Stomach (tissue), 4 donors: Measurements from ENCODE around the gene NEFH.

Experiments
- EP300 ChIP-seq: sonication (generic); formaldehyde crosslinking; IDR thresholded peaks from one replicate; pipeline ENCODE4 v1.6.1; 2017; ENCODE audit warnings: antibody characterized with exemption
- POLR2A ChIP-seq, 4 donors: fragments of 450-650 bp; IDR thresholded peaks; one replicate each; pipeline ENCODE4 v1.6.1; 2016; ENCODE audit warnings: antibody characterized with exemption in 4 of 4, control low read depth in 2 of 4, mild to moderate bottlenecking in 1 of 4, moderate library complexity in 1 of 4
- POLR2AphosphoS5 ChIP-seq, 3 donors: sonication (generic); formaldehyde crosslinking; IDR thresholded peaks; one replicate each; pipeline ENCODE4 v1.6.1; 2016; ENCODE audit warnings: antibody characterized with exemption in 3 of 3
- TF ChIP-seq, protein P1 (sequence below), 7 experiments: fragments of 450-650 bp in 4 of 7; fragments of 200-600 bp in 3 of 7; sonication (generic) in 3 of 7; IDR thresholded peaks; one replicate each; pipeline ENCODE4 v1.5.1; 2016 to 2019; ENCODE audit warnings: antibody characterized with exemption in 7 of 7, control low read depth in 2 of 7, mild to moderate bottlenecking in 1 of 7

DNA sequence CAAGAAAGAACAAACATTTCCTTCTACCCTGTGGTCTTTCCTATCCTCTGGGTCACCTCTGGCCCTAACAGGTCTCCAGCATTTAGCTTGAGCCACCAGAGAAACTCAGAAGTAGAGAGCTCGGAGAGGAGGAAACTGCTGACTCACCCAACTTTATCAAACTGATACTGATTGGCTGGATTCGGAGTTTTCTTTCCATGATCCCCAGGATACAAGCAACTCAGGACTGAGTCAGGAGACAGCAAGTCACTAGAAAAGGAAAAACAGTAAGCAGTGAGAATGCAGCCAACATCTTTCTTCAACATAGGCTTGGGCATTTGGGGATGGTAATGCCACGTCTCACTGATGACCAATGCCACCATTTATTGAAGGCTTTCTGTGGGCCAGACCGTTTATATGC, 40.8 kb downstream of the NEFH start:
- TF ChIP-seq, protein P1, sequence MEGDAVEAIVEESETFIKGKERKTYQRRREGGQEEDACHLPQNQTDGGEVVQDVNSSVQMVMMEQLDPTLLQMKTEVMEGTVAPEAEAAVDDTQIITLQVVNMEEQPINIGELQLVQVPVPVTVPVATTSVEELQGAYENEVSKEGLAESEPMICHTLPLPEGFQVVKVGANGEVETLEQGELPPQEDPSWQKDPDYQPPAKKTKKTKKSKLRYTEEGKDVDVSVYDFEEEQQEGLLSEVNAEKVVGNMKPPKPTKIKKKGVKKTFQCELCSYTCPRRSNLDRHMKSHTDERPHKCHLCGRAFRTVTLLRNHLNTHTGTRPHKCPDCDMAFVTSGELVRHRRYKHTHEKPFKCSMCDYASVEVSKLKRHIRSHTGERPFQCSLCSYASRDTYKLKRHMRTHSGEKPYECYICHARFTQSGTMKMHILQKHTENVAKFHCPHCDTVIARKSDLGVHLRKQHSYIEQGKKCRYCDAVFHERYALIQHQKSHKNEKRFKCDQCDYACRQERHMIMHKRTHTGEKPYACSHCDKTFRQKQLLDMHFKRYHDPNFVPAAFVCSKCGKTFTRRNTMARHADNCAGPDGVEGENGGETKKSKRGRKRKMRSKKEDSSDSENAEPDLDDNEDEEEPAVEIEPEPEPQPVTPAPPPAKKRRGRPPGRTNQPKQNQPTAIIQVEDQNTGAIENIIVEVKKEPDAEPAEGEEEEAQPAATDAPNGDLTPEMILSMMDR (IDR thresholded peaks at IDR 0.05): no peak
- TF ChIP-seq POLR2A (IDR thresholded peaks at IDR 0.05) (no peak), POLR2AphosphoS5 (IDR thresholded peaks at IDR 0.05) (no peak), EP300 (no peak)
